ENCODE results near the gene NRG3.

Gene NRG3

DNA sequence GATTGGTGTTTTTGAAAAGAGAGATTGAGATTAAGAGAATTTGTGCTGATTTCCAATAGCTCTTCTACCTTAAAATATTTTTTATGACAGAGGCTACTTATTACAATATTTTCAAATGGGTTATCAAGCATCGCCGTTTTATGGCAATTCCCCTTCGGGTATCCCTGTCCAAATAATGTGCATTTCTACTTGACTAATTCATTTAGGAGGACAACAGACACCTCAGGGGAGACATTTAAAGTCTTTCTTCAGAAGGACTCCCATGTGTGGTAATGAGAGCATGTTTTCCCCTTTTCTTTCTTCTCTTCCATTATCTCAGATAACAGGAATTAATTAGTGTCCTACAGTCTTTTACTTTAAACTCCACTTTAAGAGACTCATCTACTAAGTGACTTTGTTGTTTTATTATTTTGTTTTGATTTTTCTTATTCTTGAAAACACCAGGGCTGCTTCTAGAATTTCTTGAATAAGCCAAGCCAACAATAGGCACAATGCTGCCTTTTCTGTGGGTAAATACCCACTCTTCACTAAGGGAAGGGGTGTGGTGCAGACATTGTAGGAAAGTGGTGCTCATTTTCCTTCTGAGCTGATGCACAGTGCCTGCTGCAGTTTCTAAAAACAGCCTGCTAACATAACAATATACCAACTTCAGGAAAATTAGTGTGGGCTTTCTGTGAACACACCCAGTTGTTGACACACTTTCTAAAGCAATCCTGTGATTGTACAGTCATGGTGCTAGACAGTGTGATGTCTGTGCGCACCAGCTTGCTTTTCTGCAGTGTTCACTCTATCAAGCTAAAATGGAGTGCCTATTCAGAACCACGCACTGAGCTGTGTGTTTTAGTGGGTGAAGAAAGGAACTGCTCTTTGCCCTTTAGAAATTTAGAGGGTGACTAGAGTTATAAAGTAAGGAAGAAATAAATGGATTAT is 597.7 kb downstream of the NRG3 start:
- in situ Hi-C loops (cut with MboI; ENCODE audit: low pct_unique_long_range_greater_than_20kb, low sequenced_read_pairs, unreplicated experiment), result no loop called here
- TF ChIP-seq, protein P1, sequence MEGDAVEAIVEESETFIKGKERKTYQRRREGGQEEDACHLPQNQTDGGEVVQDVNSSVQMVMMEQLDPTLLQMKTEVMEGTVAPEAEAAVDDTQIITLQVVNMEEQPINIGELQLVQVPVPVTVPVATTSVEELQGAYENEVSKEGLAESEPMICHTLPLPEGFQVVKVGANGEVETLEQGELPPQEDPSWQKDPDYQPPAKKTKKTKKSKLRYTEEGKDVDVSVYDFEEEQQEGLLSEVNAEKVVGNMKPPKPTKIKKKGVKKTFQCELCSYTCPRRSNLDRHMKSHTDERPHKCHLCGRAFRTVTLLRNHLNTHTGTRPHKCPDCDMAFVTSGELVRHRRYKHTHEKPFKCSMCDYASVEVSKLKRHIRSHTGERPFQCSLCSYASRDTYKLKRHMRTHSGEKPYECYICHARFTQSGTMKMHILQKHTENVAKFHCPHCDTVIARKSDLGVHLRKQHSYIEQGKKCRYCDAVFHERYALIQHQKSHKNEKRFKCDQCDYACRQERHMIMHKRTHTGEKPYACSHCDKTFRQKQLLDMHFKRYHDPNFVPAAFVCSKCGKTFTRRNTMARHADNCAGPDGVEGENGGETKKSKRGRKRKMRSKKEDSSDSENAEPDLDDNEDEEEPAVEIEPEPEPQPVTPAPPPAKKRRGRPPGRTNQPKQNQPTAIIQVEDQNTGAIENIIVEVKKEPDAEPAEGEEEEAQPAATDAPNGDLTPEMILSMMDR (IDR thresholded peaks at IDR 0.05; ENCODE audit: extremely low read depth, insufficient read depth, missing control alignments), result no peak
- DNase-seq (ENCODE audit: low spot score), result no peak

DNA sequence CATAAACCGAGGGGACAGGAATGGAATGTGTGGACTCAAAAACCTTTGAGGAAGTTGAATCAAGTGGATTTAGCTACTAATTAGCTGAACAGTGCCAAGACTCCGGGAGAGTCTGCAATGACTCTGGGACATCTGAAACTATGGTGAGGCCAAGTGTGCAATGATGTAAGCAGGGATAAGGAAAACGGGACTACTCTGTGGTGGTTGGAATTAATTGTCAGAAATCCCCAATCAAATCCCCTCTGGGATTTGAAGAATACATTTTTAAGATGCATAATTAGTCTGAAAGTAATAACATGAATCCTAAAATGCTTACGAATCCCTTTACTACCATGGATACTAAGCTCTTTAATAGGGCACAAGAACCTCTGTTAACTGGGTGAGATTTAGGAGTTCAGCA is 602.8 kb downstream of the NRG3 start:
- TF ChIP-seq, protein P1 (IDR thresholded peaks at IDR 0.05; ENCODE audit: extremely low read depth, insufficient read depth, missing control alignments), result no peak
- no peak for DNase-seq (ENCODE audit: low spot score)
- in situ Hi-C loops (cut with MboI; ENCODE audit: low pct_unique_long_range_greater_than_20kb, low sequenced_read_pairs, unreplicated experiment), result no loop called here

DNA sequence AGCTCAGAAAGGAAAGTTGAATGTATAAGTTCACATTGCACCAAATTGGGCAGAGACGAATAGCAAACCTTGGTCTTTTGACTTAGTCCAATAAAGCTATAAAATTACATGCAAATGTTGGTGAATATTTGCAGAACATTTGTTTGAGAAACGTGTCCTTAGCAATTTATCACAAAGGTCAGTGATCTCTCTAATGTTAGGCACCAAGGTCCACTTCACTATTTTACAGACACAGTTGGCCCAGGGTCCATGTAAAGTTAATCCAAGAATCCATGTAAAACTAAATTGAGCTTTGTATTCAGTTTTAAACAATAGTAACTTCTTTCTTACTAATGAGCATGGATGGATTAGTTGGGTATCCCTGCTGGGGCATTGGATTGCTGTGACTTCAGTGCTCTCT is 617.7 kb downstream of the NRG3 start:
- TF ChIP-seq, protein P1 (IDR thresholded peaks at IDR 0.05; ENCODE audit: extremely low read depth, insufficient read depth, missing control alignments), result no peak
- no peak for DNase-seq (ENCODE audit: low spot score)
- in situ Hi-C loops (cut with MboI; ENCODE audit: low pct_unique_long_range_greater_than_20kb, low sequenced_read_pairs, unreplicated experiment), result no loop called here

DNA sequence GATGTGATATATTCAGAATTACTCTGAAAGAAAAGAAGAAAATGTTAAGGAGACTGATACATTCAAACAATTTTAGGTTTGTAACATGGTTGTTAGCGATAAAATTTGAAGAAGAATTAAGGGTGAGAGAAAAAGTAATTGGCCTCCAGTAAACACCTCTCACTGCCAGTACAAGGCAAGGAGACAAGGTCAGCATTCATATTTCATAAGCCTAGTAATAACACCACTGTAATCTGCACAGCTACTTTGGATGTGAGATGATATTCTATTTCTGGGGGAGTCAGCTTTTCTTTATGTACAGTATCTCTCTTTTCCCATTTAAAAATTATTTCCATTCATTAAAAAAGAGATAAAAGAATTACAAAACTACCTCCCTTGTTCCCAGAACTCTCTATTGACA is 621.1 kb downstream of the NRG3 start:
- no peak for DNase-seq (ENCODE audit: low spot score)
- TF ChIP-seq, protein P1 (IDR thresholded peaks at IDR 0.05; ENCODE audit: extremely low read depth, insufficient read depth, missing control alignments), result no peak
- in situ Hi-C loops (cut with MboI; ENCODE audit: low pct_unique_long_range_greater_than_20kb, low sequenced_read_pairs, unreplicated experiment), result no loop called here

DNA sequence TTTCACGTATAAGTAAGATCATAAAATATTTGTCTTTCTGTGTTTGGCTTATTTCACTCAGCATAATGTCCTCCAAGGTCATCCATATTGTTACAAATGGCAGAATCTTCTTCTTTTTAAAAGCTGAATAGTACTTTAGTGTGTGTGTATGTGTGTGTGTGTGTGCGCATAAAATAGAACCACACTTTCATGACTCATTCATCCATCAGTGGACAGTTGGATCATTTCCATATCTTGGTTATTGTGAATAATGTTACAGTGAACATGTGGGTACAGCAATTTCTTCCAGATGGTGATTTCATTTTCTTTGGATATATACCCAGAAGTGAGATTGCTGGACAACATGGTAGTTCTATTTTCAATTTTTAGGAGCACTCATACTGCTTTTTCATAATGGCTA is 622.4 kb downstream of the NRG3 start:
- DNase-seq (ENCODE audit: low spot score), result no peak
- TF ChIP-seq, protein P1 (IDR thresholded peaks at IDR 0.05; ENCODE audit: extremely low read depth, insufficient read depth, missing control alignments), result no peak
- in situ Hi-C loops (cut with MboI; ENCODE audit: low pct_unique_long_range_greater_than_20kb, low sequenced_read_pairs, unreplicated experiment), result no loop called here

DNA sequence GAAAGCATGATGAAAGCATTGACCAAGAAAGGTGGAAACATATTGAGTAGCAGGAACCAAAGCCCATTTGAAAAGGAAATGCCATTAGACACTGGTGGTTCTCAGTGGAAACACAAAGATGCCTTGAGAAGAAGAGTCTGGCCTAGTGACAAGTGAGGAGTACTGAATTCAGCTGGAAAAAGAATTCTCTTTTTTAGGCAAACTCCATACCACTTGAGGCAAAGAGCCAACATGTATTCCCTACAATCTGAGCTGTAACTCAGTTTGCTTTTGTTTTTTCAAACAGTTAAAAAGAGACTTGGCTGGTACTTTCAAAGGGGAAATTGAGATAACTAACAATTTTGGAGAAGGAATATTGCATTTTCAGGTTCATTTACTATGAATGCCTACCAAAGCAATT is 624.0 kb downstream of the NRG3 start:
- TF ChIP-seq, protein P1 (IDR thresholded peaks at IDR 0.05; ENCODE audit: extremely low read depth, insufficient read depth, missing control alignments), result no peak
- in situ Hi-C loops (cut with MboI; ENCODE audit: low pct_unique_long_range_greater_than_20kb, low sequenced_read_pairs, unreplicated experiment), result no loop called here
- DNase-seq (ENCODE audit: low spot score), result no peak

All from GM13977 (cell line).